ENCODE data around the gene RASAL1.

The RASAL1 gene

DNA sequence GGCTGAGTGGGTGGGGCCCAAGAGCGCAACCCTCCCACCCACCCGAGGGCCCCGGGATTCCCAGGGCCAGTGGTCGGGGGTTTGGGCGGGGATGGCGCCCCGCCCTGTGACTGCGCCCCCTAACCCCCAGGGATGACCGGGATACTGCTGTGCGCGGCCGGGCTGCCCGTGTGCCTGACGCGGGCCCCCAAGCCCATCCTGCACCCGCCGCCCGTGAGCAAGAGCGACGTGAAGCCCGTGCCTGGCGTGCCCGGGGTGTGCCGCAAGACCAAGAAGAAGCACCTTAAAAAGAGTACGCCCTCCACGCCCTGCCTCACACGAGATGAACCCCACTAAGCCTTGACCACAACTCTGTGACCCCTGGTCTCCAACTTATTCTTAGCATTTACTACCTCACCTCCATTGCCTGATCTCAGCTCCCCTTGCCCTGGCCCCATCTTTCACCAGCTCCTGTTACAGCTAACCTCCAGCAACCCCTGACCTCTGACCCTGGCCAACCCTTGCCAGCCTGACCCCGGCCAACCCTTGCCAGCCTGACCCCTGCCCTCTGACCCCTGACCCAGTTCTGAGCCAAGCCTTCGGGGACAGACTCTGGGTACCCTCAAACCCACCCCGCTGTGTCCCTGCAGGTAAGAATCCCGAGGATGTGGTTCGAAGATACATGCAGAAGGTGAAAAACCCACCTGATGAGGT, 42.0 kb downstream of the RASAL1 start:
- DNase-seq = no peak

- no peak for DNase-seq
These were observed 42.8 kb downstream of the RASAL1 start for GRCh38 chr12:113092607-113093408.

DNA sequence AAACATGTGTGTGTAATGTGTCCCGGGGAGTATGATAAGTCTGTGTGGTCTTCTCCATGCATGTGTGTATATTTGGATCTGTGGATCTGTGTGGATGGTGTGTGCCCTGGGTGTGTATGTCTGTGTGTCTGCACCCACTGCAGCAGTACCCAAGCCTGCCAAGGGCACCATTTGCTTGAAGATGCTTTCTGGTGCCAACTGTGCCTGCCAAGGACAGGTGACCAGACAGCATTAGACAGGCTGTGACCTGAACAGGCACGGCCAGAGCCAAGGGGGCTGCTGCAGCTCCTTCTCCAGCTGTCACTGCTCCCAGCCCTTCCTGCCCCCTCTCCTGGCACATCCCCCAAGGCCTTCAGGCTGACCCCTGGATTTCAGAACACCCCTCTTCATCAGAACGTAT, 44.1 kb downstream of the RASAL1 start:
- no peak for DNase-seq

DNA sequence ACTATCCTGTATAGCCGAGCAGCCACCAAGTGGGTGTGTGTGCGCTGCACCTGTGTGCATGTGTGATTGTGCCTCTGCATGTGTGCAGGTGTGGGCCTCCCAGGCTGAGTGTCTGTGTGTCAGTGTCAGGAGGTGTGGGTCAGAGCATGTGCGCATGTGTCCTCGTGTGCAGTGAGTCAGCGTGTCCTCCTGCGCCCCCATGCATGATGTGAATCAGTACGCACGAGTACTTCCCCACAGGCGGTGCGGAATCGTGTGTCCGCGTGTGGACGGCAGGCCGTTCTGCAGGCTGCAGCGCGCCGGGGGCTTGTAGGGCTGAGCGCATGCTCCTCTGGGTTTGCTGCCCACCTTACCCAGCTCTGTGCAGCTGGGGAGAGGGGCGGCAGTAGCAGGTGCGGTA, 44.8 kb downstream of the RASAL1 start:
- DNase-seq = no peak

DNA sequence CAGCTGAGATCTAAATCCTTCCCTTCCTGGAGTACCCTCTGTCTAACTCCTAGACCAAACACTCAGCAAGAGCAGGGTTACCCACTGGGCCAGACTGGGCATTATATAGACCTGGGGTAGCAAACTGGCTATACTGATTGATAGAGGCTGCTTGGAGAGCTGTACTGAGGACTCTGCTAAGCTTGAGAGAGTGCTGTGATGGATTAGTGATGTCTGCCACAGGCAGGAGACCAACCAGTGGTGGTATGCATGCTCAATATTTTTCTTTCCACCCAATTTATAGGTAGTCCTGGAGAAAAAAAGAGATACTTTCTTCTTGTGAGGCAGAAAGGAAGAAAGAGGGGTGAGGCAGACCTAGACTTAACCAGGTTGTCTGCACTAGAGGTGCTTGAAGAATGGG, 45.7 kb downstream of the RASAL1 start:
- DNase-seq = no peak

DNA sequence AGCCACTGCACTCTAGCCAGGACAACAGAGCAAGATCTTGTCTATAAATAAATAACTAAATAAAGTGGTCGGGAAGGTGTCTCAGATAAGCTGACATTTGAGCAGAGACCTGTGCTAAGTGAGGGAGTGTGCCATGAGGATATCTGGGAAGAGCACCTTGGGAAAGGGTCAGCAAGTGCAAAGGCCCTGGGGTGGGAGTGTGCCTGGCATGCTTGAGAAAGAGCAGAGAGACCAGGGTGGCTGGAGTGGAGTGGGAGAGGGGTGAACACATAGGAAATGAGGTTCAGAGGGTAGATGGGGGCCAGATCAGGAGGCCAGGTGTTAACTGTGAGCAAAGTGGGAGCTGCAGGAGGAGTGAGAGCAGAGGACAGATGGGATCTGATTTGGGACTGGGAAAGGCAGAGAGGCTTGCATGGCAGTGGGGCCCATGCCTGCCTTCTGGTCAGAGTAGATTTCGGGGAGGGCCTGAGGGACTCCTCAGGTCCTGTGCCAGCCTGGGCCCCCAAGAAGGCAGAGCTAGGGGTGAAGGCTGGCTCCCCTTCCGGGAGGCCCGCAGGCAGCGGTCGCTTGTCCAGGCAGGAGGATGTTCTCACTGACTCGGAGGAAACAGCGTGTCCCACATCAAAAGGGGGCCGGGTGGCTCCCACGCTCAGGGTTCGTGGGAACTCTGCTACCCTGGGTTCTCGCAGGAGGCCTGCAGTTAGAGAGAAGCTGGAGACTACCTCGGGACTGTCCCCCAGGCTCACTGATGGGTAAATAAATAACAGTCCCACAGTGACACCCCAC, 46.4 kb downstream of the RASAL1 start:
- peak; percentile 27 for DNase-seq

DNA sequence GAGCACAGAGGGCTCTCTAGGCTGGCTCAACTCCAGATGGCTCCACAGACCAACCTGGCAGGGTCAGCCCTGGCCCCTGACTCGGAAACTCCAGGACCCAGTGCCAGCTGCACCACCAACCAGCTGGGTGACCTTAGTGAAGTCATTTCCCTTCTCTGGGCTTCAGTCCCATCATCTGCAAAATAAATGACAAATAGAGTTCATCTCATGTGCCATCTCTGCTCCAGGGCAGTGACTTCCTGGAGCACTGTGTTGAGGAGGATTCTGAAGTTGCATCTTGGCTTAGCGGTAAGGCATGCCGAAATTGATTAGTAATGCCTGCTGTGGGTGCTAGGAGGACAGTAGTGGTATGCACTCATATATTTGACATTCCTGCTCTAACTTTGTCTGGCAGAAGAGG, 47.5 kb downstream of the RASAL1 start:
- no peak for DNase-seq

DNA sequence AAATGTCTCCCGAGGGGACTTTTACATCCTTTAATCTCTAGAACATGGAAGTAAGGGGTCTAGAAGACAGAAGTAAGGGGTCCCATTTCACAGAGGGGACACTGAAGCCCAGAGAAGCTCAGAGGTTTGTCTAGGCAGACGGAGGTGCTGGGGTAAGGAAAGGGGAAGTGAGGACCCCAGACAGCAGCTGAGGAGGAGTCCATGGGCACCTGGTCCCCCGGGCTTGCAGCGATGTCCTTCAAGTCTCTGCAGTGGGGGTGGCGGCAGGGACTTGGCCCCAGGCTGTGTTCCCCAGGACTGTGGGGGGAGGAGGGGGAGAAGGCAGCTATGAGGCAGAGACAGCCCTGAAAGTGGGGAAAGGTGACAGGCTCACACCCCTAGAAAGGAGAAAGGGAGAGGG, 48.4 kb downstream of the RASAL1 start:
- DNase-seq = no peak

DNA sequence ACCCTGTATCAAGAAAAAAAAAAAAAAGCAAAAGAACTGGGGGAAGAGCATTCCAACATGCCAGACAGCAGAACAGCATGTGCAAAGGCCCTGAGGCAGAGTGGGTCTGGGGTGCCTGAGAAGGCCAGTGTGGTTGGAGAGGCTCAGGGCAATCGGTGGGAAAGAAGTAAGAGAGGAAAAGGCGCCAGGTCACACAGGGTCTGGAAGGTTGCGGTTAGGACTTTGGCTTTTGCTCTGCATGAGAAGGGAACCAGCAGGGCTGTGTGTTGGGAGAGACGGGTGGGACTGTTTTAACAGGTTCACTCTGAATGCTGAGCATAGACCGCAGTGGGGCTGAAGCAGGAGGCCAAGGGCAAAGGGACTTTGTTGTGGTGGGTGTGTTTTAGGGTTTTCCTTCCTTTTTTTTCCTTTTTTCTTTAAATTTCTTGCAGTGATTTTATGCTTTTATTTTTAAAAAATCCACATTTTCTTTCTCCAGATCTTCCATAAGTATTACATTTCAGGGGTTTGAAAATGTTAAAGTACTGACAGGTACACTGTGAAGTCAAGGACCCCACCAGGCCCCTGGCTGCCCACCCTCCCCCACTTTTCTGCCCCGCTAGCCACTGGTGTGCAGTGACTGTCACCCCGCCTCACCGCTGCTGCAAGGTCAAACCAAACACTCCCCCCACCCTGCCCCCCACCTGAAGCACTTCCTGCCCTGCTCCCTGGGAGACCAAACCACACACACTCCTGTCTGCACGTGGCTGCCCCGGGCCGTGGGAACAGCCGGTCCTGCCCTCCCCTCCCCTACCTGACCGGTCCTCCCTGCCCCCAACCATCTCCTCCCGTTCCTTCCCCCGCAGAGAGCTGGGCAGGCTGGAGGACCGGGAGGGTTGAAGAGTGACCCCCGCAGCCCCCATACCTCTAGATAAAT, 49.1 kb downstream of the RASAL1 start:
- peak; percentile 16 for DNase-seq

GRCh38 chr12:113083863-113084435, 51.6 kb downstream of the RASAL1 start:
- DNase-seq = no peak

- no peak for DNase-seq
These were observed 52.9 kb downstream of the RASAL1 start for GRCh38 chr12:113082486-113083148.

DNA sequence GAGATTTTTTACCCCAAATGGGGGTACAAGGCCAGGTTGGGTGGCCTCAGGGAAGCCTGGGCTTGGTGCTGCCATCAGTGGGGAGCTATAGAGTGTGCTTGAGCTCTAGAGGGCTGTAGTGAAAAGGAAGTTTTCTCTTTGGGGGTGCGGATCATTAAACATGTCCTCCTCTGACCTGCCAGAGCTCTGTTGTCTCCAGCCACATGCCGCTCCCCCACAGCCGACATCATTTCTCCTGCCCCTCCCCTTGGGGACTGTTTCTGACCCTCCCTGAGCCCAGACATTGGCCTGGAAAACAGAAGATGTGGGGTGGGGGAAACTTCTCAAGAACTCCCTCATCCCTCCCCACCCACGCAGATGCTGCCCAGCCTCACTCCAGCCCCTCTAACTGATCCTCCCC, 53.7 kb downstream of the RASAL1 start:
- DNase-seq = no peak

DNA sequence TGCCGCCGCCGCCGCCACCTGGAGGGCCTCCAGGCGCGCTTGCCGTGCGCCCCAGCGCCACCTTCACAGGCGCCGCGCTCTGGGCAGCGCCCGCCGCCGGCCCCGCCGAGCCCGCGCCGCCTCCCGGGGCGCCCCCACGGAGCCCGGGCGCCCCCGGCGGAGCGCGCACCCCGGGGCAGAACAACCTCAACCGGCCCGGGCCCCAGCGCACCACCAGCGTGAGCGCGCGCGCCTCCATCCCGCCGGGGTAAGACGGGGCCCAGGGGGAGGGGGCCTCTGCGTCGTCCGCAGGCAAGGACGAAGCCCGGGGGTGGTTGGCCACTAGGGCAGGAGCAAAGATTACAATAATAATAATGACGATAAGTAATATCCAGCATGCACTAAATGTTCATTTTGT, 57.7 kb downstream of the RASAL1 start:
- DNase-seq = no peak

- DNase-seq = no peak
These were observed 58.3 kb downstream of the RASAL1 start for GRCh38 chr12:113077057-113077858.

GRCh38 chr12:113075137-113075683, 60.4 kb downstream of the RASAL1 start:
- no peak for DNase-seq

DNA sequence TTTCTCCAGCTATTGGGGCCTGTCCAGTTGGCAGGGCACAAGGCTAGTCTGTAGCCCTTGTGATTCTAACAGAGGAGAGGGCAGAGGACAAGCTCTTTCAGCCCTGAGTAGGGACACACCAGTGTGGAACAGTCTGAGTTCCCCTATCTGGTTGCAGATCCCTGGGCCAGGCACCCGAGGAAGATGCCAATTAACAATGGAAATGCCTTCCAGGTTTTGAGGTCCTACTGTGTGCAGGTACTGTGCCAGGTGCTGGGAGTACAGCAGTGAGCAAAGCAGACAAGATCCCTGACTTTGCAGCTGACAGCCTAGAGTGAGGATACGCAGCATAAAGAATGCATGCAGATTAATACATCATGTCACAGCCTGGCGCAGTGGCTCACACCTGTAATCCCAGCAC, 62.0 kb downstream of the RASAL1 start:
- no peak for DNase-seq

DNA sequence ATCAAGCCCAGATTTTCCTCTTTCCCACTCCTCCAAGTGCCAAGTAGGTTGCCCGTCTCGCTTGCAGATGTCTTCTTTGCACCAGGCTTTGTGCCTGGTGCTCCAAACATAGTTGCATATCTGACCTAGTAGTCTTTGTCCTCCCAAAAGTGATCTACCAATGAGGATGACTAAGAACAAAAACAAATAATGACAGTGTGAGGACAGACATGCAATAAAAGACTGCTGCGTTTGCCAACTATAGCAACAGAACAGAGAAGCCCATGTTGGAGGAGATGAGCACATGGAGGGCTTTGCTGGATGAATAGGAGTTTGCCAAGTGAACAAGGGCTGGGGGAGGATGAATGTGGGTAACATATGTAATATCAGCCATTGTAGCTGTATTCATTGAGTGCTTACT, 63.4 kb downstream of the RASAL1 start:
- no peak for DNase-seq

GRCh38 chr12:113071135-113072112, 64.1 kb downstream of the RASAL1 start:
- no peak for DNase-seq
